Chondrocyte (in vitro differentiated cells): Measurements from ENCODE around the gene GLB1L2. TPM values are rescaled to one million over a fixed set of nuclear protein-coding genes. Genes with fewer than 3 reads are reported as not detected.

Experiments used
- DNase-seq: peaks from one replicate; pipeline ENCODE4 v3.0.0; 2021; ENCODE audit warnings: mixed read lengths, low spot score
- H3K27ac Mint-ChIP-seq: one replicate; pipeline ENCODE4 v1.8.0; 2021; ENCODE audit warnings: mild to moderate bottlenecking, moderate library complexity, mixed read lengths; ENCODE audit not compliant: unreplicated experiment
- H3K27me3 Mint-ChIP-seq: 2 replicates; pipeline ENCODE4 v1.8.0; 2021; ENCODE audit warnings: low read depth, mixed read lengths
- H3K36me3 Mint-ChIP-seq: 2 replicates; pipeline ENCODE4 v1.8.0; 2021; ENCODE audit warnings: low read depth, mixed read lengths
- H3K4me1 Mint-ChIP-seq: 2 replicates; pipeline ENCODE4 v1.8.0; 2021; ENCODE audit warnings: low read depth, mild to moderate bottlenecking, mixed read lengths
- H3K4me3 Mint-ChIP-seq: one replicate; pipeline ENCODE4 v1.8.0; 2021; ENCODE audit warnings: mild to moderate bottlenecking, moderate library complexity, mixed read lengths; ENCODE audit not compliant: unreplicated experiment
- H3K9me3 Mint-ChIP-seq: 2 replicates; pipeline ENCODE4 v1.8.0; 2021; ENCODE audit warnings: low read depth, mixed read lengths
- CTCF ChIP-seq: fragments of 200-600 bp; sonication (generic); IDR thresholded peaks from 2 replicates; pipeline ENCODE4 v1.5.0; 2021; ENCODE audit warnings: antibody characterized with exemption, mild to moderate bottlenecking, moderate library complexity
- total RNA-seq: library from RNA; stranded (reverse); gene quantifications from 3 replicates; pipeline ENCODE4 v1.2.1, GENCODE V29; 2021

The GLB1L2 gene
- total RNA-seq, 1 donor from 2014 or later, result 0.35 TPM

DNA sequence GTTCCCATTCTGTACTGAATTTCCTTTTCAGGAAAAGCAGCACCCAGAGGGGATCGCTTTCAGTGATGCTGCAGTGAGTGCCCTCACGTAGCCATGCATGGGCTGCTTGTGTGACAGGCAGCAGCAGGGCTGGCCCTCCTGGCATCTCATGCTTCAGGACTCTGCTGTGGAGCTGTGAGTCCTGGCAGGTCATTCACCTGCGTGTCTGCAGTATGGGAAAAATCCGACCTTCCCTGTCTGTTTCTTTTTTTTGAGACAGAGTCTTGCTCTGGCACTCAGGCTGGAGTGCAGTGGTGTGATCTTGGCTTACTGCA is 13.4 kb downstream of the GLB1L2 start:
- no peaks in the 10 kb centered on the region for H3K9me3 Mint-ChIP-seq
- TF ChIP-seq CTCF, result no peak
- no peaks in the 10 kb centered on the region for H3K36me3 Mint-ChIP-seq
- peaks cover 9% of the 10 kb centered on the region for H3K4me1 Mint-ChIP-seq
- no peak for DNase-seq
- H3K27ac Mint-ChIP-seq, result no peak overlapping the region
- peaks cover 19% of the 10 kb centered on the region for H3K27me3 Mint-ChIP-seq
- H3K4me3 Mint-ChIP-seq, result no peak overlapping the region

DNA sequence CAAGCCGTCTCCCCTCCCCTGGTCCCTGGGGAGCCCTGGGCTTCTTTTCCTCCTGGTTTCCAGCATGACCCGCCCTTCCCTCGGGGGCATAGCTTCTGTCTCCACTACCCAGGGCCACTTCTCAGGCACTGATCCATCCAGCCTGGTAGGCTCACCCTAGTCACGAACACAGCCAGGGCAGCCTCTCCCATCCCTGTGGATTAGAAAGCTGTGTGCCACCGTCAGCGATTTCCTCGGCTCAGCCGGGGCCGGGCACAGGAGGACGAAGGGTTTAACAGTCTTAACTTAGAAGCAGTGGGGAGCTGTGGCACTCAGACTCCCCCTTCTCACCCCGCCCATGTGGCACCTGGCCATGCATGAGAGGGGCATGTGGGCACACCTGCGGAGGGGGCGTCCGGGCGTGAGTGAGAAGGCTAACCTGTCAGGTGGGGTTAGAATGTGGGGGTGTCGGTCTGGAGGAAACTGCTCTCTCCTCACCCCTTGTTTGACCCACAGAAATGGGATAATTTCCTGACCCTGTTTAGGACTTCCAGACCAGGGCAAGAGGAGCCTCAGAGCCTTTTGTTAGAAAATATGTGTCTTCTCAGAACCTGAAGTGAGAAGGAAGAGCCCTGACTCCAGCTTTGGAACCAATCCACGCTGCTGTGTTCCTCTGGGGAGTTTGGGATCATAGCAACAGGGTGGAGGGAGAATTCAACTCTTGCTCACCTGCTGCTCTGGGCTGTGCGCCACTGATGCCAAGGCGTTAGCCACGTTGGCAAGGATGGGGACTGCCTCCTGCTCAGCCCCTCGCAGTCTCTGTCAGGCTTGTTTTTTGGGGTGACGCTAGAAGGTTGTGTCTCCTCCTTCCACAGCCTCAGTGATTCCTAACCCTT is 14.6 kb downstream of the GLB1L2 start:
- Mint-ChIP-seq H3K36me3 (peaks cover 2% of the 10 kb centered on the region), H3K4me1 (peaks cover 9% of the 10 kb centered on the region), H3K27ac (no peak overlapping the region), H3K4me3 (no peak overlapping the region), H3K27me3 (peaks cover 27% of the 10 kb centered on the region), H3K9me3 (no peaks in the 10 kb centered on the region)
- no peak for TF ChIP-seq CTCF
- no peak for DNase-seq

DNA sequence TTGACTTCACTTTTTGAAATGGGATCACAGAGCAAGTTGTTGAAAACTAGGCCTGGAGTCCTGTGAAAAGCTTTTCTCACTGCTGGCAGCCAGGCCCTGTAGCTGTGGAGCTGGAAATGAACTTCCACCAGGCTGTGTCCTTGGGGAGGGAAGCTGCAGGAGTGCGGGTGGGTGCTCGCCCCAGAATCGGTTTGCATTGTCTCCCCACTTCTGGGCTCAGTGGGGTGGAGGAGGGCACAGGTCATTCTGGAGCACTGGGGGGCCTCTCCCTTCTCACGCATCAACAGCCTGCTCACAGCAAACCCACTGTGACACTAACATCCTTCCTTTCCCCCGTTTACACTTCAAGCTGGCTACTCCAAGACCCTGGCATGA is 15.2 kb downstream of the GLB1L2 start:
- peaks cover 2% of the 10 kb centered on the region for H3K36me3 Mint-ChIP-seq
- H3K9me3 Mint-ChIP-seq, result no peaks in the 10 kb centered on the region
- H3K4me1 Mint-ChIP-seq, result peaks cover 9% of the 10 kb centered on the region
- H3K27me3 Mint-ChIP-seq, result peaks cover 27% of the 10 kb centered on the region
- H3K4me3 Mint-ChIP-seq, result no peak overlapping the region
- no peak overlapping the region for H3K27ac Mint-ChIP-seq
- no peak for TF ChIP-seq CTCF
- DNase-seq, result no peak

- H3K4me3 Mint-ChIP-seq, result no peak overlapping the region
- H3K27ac Mint-ChIP-seq, result no peak overlapping the region
- H3K27me3 Mint-ChIP-seq, result peaks cover 27% of the 10 kb centered on the region
- peaks cover 2% of the 10 kb centered on the region for H3K36me3 Mint-ChIP-seq
- no peak for DNase-seq
- H3K9me3 Mint-ChIP-seq, result no peaks in the 10 kb centered on the region
- H3K4me1 Mint-ChIP-seq, result peaks cover 9% of the 10 kb centered on the region
- TF ChIP-seq CTCF, result no peak
These were observed 15.7 kb downstream of the GLB1L2 start for GRCh38 chr11:134347441-134347840.

GRCh38 chr11:134349109-134349801 is 17.5 kb downstream of the GLB1L2 start:
- no peak for TF ChIP-seq CTCF
- Mint-ChIP-seq H3K9me3 (peaks cover 2% of the 10 kb centered on the region), H3K36me3 (peaks cover 4% of the 10 kb centered on the region), H3K27ac (no peak overlapping the region), H3K4me1 (peaks cover 9% of the 10 kb centered on the region), H3K4me3 (no peak overlapping the region), H3K27me3 (peaks cover 25% of the 10 kb centered on the region)
- DNase-seq, result no peak
